AG04450 (cell line): Measurements from ENCODE around the gene RARB. TPM values are rescaled to one million over a fixed set of nuclear protein-coding genes. Genes with fewer than 3 reads are reported as not detected.

Experiments used
- CTCF ChIA-PET: fragments of 300-600, 350-600 bp; formaldehyde crosslinking; extraction: SDS; loops from one replicate; lab custom pipeline; 2022; ENCODE audit warnings: antibody characterized with exemption, inconsistent platforms; lab: Charles Lee
- POLR2A ChIA-PET: fragments of 350-600 bp; formaldehyde crosslinking; extraction: SDS; loops from one replicate; lab custom pipeline; 2021; ENCODE audit warnings: antibody characterized with exemption, inconsistent platforms; lab: Yijun Ruan, JAX
- DNase-seq: peaks from one replicate; pipeline ENCODE4 v3.0.0-alpha.2; 2011; ENCODE audit warnings: low read depth, low spot score
- H3K27ac ChIP-seq: one replicate; pipeline ENCODE4 v1.5.1; 2012; ENCODE audit warnings: low read depth, low read length, control low read depth
- H3K27me3 ChIP-seq: one replicate; pipeline ENCODE4 v1.6.0; 2012; ENCODE audit warnings: low read length; ENCODE audit not compliant: control insufficient read depth, insufficient read depth
- H3K4me3 ChIP-seq: 2 replicates; pipeline ENCODE4 v1.5.1; 2011; ENCODE audit warnings: mild to moderate bottlenecking, low read depth, low read length, control low read depth
- H3K9me3 ChIP-seq: 2 replicates; pipeline ENCODE4 v1.5.1; 2012; ENCODE audit warnings: low read length; ENCODE audit not compliant: control insufficient read depth, insufficient read depth
- CTCF ChIP-seq: IDR thresholded peaks from 2 replicates; pipeline ENCODE4 v1.5.1; 2011; ENCODE audit warnings: low read depth, low read length, control low read depth, inconsistent platforms
- polyA plus RNA-seq: library from polyadenylated mRNA; depleted of rRNA; stranded (reverse); fragments of >200 nt; gene quantifications from 2 replicates; pipeline ENCODE4 v1.2.3, GENCODE V29; 2011

The RARB gene
- polyA plus RNA-seq, 1 experiment: 0.51 TPM

GRCh38 chr3:25447925-25448324, 19.9 kb downstream of the RARB start:
- TF ChIP-seq CTCF: no peak
- CTCF ChIA-PET: no interaction called here
- DNase-seq: no peak
- POLR2A ChIA-PET: no interaction called here
- Histone ChIP-seq H3K4me3 (no peak overlapping the region), H3K27me3 (no peaks in the 10 kb centered on the region), H3K9me3 (no peaks in the 10 kb centered on the region), H3K27ac (no peak overlapping the region)

- Histone ChIP-seq H3K27ac (no peak overlapping the region), H3K9me3 (no peaks in the 10 kb centered on the region), H3K4me3 (no peak overlapping the region), H3K27me3 (no peaks in the 10 kb centered on the region)
- no peak for DNase-seq
- CTCF ChIA-PET: no interaction called here
- POLR2A ChIA-PET: no interaction called here
- no peak for TF ChIP-seq CTCF
Observed at GRCh38 chr3:25448750-25449692, 21.0 kb downstream of the RARB start.

- ChIA-PET POLR2A (no interaction called here), CTCF (no interaction called here)
- no peak overlapping the region for H3K4me3 ChIP-seq
- no peaks in the 10 kb centered on the region for H3K9me3 ChIP-seq
- TF ChIP-seq CTCF: no peak
- no peaks in the 10 kb centered on the region for H3K27me3 ChIP-seq
- DNase-seq: no peak
- no peak overlapping the region for H3K27ac ChIP-seq
Observed at GRCh38 chr3:25449857-25450256, 21.8 kb downstream of the RARB start.

GRCh38 chr3:25452192-25452591, 24.1 kb downstream of the RARB start:
- no peaks in the 10 kb centered on the region for H3K9me3 ChIP-seq
- ChIA-PET POLR2A (no interaction called here), CTCF (no interaction called here)
- H3K4me3 ChIP-seq: no peak overlapping the region
- no peaks in the 10 kb centered on the region for H3K27me3 ChIP-seq
- DNase-seq: no peak
- TF ChIP-seq CTCF: no peak
- H3K27ac ChIP-seq: no peak overlapping the region

GRCh38 chr3:25452740-25453139, 24.7 kb downstream of the RARB start:
- Histone ChIP-seq H3K27ac (no peak overlapping the region), H3K27me3 (no peaks in the 10 kb centered on the region), H3K4me3 (no peak overlapping the region), H3K9me3 (no peaks in the 10 kb centered on the region)
- no peak for DNase-seq
- TF ChIP-seq CTCF: no peak
- POLR2A ChIA-PET: no interaction called here
- CTCF ChIA-PET: no interaction called here
